ENCODE measurements around the gene FLRT2. TPM values are rescaled to one million over a fixed set of nuclear protein-coding genes. Genes with fewer than 3 reads are reported as not detected.

Gene FLRT2
- total and polyA plus RNA-seq, 10 of the 15 experiments (the other 5 are each of a cell fraction or from before 2014, with no cell fraction given) = 0.03 to 0.13 TPM; not detected in 8

GRCh38 chr14:85528080-85528896 is 1.7 kb upstream of the FLRT2 start:
- in situ Hi-C loops (cut with MboI) = no loop called here

More at GRCh38 chr14:85528080-85528896, 1.7 kb upstream of the FLRT2 start:
- Histone ChIP-seq H4K20me1 (ENCODE audit: control insufficient read depth, insufficient read depth) (no peaks in the 10 kb centered on the region), H3K27me3 (replicated peaks in 1 of 2; ENCODE audit: control insufficient read depth in 2 of 2, insufficient read depth in 2 of 2, low read length in 1 of 2) (no peaks in the 10 kb centered on the region), H3K4me2 (ENCODE audit: control insufficient read depth, insufficient read depth) (no peak overlapping the region), H3K9ac (ENCODE audit: control insufficient read depth, insufficient read depth, low read length) (no peak overlapping the region), H3K36me3 (ENCODE audit: control insufficient read depth in 2 of 2, insufficient read depth in 2 of 2, low read length in 1 of 2) (no peaks in the 10 kb centered on the region), H3K4me3 (no peak overlapping the region), H3K79me2 (ENCODE audit: control insufficient read depth, insufficient read depth, low read length) (no peaks in the 10 kb centered on the region), H3K9me3 (replicated peaks; ENCODE audit: control insufficient read depth, insufficient read depth, low read length) (no peaks in the 10 kb centered on the region; the same call in 2 of the 3 replicates), H2AFZ (ENCODE audit: control insufficient read depth, low read depth, low read length) (no peak overlapping the region), H3K4me1 (ENCODE audit: control insufficient read depth, insufficient read depth, low read length) (no peaks in the 10 kb centered on the region), H3K27ac (ENCODE audit: control insufficient read depth, insufficient read depth) (no peak overlapping the region)
- no TSS peak for BruUV-seq (replicated peaks)
- 16% methylated on average over 7 of the region's 7 CpGs for WGBS (ENCODE audit: insufficient coverage, insufficient replicate concordance, low lambda C conversion rate, missing lambda C conversion rate)
- CTCF ChIA-PET = no interaction called here
- SMC1A ChIA-PET (ENCODE audit: uncharacterized antibody, unreplicated experiment) = no interaction called here
- FAIRE-seq = no peak
- POLR2A ChIA-PET = no interaction called here
- RAD21 ChIA-PET (ENCODE audit: unreplicated experiment) = no interaction called here
- TF ChIP-seq ZNF207 (IDR thresholded peaks at IDR 0.05; ENCODE audit: borderline replicate concordance) (no peak), BCL3 (IDR thresholded peaks at IDR 0.05; ENCODE audit: borderline replicate concordance, insufficient read depth, low read depth, low read length, poor library complexity, severe bottlenecking) (no peak)
- intact Hi-C loops (cut with micrococcal nuclease; ENCODE audit: unreplicated experiment) = no loop called here
- DNase-seq (ENCODE audit: low read depth, low spot score) = no peak
- no peak for ATAC-seq

All from GM12878 (cell line).